Dermis microvascular lymphatic vessel endothelial cell (primary cell): ENCODE measurements around the gene KIRREL2. TPM values are rescaled to one million over a fixed set of nuclear protein-coding genes. Genes with fewer than 3 reads are reported as not detected.
"Not testable (repeated sequence)": the region's sequence is repeated elsewhere in the genome, so short reads cannot be mapped to it uniquely, and the experiment has no call there.

Experiments used
- DNase-seq, 2 donors: peaks; one replicate each; pipeline versions ENCODE4 v3.0.0 to v3.0.0-alpha.2; 2010; ENCODE audit warnings: low read depth in 2 of 2
- total RNA-seq: library from RNA; depleted of rRNA; stranded (reverse); fragments of >200 nt; gene quantifications from 2 replicates; pipeline ENCODE4 v1.2.1, GENCODE V29; 2014

KIRREL2 gene
- not detected in 2 replicates for total RNA-seq

DNA sequence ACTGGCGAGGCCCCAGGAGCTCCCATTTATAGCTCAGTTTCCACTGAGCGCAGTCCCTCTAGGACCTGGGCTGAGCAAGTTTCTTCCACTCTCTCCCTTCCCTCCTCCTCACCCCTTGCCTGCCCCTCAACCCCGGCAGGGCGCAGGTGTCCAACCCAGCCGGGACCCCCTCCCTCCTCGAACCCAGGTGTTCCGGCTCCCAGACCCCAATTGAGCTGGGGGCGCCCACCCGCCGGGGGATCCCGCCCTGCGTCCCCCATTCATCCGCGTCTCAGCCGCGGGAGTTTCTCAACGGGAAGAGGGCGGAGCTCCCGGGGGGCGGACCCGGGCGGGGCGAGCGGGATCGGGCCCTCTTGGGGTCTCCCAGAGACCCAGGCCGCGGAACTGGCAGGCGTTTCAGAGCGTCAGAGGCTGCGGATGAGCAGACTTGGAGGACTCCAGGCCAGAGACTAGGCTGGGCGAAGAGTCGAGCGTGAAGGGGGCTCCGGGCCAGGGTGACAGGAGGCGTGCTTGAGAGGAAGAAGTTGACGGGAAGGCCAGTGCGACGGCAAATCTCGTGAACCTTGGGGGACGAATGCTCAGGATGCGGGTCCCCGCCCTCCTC lies at the start of gene KIRREL2:
Gene KIRREL2 (plus strand): TSS at position 366 of the 604 bp plus-strand sequence. CDS start 209 bp downstream, at position 575.
- DNase-seq: no peak

DNA sequence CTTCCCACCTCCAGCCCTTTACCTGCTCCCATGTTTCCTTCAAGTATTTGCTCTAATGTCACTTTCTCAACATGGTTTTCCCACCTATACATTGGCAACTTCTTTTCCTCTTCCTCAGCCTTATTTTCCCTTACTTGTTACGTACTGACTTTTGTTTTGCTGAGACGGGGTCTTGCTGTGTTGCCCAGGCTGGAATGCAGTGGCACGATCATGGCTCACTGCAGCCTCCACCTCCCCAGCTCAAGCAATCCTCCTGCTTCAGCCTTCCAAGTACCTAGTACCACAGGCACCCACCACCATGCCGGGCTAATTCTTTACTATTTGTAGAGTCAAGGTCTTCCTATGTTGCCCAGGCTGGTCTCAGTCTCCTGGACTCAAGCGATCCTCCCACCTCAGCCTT lies 49.1 kb upstream of the KIRREL2 start:
- DNase-seq: no peak

DNA sequence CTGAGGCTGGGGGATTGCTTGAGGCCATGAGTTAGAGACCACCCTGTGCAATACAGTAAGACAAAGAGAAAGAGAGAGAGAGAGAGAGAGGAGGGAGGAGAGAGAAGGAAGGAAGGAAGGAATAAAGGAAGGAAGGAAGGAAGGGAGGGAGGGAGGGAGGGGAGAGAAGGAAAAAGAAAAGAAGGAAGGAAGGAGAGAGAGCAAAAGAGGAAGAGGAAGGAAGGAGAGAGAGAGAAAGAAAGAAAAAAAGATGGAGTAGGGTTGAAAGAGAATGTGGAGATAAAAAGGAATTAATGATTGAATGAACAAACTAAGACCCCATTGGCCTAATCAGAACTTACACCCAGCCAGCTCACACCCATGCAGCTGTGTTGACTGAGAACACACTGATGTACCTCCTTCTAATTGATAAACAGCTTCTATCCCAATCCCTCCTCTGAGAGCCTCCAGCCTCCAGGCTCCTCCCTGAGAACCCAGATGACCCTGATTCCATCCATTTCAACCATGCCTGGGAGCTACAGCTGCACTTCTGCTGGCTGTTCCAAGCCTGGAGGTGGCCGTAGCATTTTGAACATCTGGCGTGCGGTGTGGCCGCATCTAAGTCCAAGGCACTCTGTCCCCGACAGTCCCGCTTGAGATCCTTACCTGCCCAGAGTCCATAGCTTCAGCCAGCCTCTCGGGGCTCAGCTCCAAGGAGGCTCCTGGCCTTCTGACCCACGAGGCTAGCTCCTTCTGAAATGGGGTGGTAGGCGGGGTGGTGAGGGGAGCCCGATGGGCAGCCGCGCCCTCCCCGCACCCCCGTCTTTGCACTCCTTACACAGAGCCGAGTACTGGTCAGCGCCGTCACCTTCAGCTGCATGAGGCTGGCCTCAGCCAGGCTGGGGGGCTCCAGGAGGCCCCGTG lies 45.1 kb upstream of the KIRREL2 start:
- DNase-seq: no peak

DNA sequence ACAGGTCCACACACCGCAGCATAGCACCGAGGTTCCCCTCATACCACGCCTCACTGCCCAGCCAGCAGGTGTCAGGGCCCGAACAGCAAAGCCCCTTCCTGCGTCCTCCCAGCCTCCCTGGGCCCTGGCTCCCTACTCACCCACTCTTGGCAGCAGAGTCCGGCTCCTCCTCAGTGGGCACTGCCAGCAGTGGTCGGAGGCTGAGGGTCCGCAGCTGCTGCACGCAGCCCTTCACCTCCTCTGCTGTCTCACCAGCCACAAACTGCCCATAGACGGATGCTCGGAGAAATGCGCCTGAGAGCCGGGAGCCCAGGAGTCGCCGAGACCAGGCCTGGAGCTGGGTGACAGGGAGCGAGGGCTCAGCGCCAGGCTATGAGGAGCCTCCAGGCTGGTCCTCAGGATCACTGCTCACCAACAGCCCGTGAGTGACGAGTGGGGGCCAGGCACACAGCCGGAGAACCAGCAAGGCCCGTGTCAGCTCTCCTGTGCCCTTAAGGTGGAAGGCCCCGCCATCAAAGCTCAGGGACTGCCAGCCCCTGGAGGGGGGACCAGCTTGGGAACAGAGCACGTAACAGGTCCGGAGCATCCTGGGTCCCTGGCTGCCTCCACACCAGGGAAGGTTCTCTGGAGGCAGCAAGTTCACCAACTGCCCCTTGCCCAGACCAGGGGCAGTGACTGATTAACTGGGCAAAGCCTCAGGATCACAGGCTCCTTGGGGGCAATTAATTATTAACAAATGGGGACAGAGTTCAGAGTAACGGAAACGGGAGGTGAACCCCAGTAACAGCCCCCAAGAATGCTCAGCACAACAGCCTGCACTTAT lies 44.3 kb upstream of the KIRREL2 start, which contains the start of gene PRODH2:
Gene PRODH2 (minus strand): TSS at position 626 of the 823 bp plus-strand sequence. CDS start 40 bp downstream, at position 586.
- DNase-seq: no peak

DNA sequence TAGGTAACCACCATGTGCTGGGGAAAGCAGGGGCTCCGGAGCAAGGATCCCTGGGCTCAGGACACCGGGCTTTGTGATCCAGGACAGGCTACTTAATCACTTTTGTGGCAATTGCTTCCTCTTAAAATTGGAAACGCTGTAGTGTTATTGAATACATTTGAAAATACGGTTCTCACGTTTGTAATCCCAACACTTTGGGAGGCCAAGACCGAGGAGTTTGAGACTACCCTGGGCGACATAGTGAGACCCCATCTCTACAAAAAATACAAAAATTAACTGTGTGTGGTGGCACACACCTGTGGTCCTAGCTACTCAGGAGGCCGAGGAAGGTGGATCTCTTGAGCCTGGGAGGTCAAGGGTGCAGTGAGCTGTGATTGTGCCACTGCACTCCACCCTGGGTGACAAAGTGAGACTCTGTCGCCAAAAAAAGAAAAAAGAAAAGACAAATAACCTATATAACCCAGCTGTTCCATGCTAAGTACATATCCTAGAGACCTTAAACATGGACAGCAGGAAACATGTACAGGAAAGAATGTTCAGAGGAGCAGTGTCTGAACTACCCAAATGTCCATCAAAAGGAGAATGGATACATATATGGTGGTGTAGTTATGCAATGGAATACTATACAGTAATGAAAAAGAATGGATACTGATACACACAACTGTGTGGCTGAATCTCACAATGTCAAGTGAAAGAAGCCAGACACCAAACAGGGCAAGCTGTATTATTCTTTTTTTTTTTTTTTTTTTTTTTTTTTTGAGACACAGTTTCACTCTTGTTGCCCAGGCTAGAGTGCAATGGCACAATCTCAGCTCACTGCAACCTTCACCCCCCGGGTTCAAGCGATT lies 43.4 kb upstream of the KIRREL2 start:
- DNase-seq: no peak

DNA sequence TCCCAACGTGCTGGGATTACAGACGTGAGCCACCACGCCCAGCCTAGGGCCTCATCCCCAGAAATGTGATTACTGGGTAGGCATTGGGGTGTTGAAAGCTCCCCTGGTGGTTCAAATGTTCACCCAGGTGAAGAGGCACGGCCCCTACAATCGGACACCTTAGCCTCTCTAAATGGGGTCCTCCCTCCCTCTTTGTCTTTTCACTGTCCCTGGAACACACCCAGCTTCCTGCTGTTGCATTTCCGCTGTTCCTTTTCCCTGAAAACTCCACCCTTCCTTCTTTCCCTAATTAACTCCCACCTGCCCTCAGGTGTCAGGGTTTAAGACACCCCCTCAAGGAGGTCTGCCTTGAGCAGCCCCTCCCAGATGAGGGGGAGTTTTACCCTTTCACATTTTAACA lies 40.4 kb upstream of the KIRREL2 start:
- no peak for DNase-seq

DNA sequence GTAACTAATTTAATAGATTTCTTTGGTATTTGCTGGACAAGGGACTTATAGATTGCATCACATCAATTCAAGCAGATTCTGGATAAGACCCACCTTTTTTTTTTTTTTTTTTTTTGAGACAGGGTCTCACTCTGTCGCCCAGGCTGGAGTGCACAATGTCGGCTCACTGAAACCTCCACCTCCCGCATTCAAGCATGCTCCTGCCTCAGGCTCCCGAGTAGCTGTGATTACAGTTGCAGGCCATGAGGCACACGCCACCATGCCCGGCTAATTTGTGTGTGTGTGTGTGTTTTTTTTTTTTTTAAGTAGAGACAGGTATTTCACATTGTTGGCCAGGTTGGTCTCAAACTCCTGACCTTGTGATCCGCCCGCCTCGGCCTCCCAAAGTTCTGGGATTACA lies 39.9 kb upstream of the KIRREL2 start:
- no peak for DNase-seq

DNA sequence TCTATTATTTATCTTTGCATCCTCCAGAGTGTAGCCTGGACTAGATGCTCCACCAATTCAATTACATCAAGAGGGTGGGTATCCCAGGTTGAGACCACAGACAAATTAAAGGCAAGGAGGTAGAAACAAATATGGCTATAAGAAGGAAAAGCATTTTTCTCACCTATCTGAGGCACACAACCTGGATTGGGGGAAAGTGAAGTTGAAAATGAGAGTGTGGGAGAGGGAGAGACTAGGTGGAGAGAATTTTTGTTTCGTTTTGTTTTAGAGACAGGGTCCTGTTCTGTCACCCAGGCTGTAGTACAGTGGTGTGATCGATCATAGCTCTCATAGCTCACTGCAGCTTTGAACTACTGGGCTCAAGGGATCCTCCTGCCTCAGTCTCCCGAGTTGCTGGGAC lies 38.3 kb upstream of the KIRREL2 start:
- no peak for DNase-seq

DNA sequence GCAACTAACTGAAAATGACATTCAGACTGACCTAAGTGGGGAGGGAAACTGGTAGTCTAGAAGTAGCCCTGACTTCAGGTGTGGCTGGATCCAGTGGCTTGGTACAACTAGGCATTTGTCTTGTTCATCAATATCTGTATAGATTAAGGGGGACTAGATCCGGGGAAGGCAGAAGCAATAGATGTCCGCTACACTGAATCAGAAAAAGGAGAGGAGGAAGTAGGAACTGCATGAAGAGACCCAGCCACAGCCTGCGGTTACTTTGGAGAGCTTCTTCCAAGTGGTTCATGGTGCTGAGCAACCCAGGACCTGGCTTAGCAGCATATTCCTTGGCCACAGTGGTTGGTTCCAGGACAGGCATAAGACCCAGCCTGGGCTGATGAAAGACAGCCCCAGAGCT lies 34.1 kb upstream of the KIRREL2 start:
- DNase-seq: no peak

DNA sequence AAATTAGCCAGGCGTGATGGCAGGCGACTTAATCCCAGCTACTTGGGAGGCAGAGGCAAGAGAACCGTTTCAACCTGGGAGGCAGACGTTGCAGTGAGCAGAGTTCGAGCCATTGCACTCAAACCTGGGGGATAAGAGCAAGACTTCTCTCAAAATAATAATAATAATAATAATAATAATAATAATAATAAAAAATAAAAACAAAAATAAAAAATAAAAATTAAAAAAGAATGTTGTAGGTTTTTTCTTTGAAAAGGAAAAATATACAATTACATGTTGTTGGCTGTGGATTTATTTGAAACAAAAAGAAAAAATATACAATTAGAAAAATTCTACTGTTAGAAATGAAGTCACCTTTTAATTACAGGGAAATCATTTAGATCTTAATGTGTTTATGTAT lies 32.6 kb upstream of the KIRREL2 start:
- DNase-seq: no peak

DNA sequence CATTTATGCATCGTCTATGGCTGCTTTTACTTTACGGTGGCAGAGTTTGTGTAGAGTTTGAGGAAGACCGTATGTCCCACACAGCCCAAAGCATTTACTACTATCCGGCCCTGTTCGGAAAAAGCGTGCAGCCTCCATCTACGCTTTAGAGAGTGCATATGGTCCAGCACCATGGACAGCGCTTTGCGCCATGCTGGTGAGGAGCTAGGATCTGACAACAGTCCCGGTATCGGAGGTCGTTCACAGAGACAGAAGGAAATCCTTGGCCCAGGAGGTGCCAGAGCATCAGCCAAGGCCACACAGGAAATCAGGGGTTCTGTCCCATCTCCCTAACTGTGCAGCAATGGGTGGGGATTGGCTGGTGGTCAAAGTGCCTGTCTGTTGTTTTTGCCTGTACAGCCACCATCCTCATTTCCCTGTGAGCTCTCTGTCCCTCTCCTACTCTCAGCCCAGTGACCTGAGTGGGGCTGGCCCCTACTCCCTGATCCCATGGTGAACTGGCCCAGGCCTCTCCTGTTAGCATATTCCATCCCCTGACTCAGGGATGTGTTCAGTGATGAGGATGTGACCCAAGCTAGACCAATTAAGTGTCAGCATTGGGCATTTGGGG lies 27.9 kb upstream of the KIRREL2 start:
- DNase-seq: peak; percentile 47 to 66

DNA sequence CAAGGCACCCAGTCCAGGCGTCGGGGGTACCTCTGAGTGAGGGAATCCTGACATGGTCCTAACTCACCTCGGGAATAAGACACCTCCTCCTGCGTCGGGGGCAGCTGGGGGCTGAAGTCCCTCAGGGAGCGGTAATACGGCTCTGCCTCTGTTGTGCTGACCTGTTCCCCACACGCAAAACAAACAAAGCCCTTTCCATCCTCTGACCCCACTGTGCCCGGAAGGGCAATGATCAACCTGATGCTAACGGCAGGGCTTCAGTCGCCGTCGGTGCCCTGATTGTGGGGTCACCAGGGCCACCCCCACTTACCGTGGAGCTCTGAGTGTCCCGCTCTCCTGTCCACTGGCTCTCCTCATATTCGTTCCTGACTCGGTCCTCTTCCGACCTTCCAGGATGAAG lies 25.7 kb upstream of the KIRREL2 start:
- no peak for DNase-seq

DNA sequence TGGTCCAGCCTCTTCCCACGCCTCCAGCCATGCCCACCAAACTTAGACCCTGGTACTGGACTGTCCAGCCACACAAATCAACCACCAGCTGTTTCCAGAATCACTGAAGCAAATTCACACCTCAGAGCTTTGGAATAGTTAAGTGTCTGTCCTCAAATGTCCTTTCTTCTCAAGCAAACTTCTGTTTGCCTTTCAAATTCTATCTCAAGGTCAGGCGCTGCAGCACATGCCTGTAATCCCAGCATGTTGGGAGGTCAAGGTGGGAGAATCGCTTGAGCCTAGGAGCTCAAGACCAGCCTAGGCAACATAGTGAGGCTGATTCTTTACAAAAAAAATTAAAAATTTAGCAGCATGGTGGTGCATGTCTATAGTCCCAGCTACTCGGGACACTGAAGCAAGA lies 24.7 kb upstream of the KIRREL2 start:
- no peak for DNase-seq

DNA sequence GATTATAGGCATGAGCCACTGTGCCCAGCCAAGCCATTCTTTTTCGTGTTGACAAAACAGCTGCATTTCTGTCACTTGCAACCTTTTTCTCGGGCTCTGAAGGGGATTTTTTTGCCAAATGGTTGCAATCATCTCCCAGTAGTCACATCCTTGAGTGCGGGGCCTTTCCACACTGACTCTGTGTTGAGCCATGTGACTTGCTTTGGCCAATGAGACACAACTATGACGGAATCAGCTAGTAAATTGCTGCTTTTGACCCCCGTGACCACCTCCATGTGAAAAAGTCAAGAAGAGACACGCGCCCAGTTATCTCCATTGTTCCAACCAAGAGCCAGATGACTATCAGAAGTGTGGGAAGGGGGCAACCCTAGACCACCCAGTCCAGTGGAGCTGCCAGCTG lies 22.7 kb upstream of the KIRREL2 start:
- no peak for DNase-seq

DNA sequence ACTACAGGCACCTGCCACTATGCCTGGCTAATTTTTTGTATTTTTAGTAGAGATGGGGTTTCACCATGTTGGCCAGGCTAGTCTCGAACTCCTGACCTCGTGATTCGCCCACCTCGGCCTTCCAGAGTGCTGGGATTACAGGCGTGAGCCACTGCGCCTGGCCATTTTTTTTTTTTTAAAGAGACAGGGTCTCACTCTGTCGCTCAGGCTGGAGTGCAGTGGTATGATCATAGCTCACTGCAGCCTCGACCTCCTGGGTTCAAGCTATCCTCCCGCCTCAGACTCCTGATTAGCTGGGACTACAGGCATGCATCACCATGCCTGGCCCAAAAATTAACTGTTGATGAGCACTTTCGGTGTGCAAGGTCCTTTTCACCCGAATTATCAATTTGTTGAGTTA lies 20.6 kb upstream of the KIRREL2 start:
- DNase-seq: not testable (repeated sequence)

DNA sequence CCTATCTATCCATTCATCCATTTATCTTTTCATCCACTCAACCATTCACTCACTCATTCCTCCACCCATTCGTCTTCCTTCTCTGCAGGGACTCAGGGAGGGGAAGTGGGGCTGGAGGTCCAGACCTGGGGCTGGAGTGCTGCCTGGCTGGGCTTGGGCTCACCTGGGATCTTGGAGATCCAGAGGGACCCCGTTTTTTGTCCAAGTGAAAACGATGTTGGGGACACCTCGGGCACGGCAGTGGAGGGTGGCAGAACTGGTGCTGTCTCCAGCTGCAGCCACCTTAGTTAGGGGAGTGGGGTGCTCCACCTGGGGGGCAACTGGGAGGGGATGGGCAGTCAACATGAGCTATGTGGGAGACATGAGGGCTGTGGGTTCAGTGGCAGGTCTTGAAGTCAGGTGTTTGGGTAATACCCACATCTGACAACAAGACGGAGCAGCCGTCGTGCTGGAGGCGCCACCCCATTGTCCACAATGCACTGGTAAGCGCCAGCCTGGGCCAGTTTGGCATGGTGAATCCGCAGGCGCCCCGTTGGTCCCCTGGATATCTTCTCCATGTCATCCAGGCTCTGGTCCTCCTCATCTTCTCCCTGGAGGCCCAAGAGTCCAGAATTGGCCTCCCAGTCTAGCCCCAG lies 14.6 kb upstream of the KIRREL2 start:
- no peak for DNase-seq

DNA sequence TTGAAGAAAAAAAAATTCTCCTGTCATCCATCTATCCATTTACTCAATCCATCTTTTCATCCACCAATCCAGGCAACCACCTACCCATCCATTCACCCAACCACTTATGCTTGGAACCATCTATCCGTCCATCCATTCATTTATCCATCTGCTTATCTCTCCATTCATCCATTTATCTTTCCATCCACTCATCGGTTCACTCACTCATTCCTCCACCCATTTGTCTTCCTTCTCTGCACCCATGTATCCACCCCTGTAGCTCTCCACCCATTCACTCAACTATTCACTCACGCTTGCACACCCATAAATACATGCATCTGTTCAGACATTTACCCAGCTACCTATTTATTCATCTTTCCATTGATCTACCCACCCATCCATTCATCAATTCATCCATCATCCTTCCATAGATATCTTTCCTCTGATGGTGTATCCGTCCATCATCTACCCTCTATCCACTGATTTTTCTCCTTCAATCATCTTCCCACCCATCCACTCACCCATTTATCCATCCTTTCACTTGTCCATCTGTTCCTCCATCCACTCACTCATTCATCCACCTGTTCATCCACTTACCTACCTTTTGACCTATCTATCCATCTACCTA lies 13.9 kb upstream of the KIRREL2 start:
- no peak for DNase-seq

DNA sequence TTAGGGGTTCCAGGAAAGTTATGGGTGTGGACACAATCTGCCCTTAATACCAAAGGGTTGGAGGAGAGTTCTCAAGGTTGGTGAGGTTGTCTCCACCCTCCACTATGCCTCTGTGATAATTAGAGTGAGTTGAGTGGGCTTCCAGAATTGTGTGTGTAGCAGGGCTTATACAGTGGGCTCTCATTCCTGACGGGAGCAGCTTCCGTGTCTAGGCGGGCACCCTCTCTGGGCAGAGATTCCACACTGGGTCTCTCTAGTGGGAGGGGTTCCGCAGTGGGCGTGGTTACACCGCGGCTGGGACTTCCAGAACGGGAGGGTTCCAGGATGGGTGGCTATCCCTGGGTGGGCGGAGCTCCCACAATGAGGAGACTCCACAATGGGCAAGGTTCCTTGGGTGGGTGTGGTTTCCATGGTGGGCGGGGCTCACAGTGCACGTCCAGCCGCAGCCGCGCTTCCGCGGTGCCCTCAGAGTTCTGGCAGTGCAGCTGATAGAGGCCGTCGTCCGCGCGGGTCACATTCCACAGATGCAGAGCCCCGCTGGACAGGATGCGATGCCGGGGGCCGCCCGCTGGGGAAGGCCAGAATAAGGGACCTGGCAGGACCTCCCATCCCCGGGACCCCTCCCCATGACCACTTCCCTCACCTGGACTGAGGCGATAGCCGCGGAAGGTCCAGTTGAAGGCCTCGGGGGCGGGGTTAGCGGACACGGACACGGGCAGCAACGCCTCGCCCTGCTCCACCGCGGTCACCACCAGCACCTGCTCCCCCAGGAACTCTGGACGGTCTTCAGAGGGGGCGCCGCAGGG lies 12.8 kb upstream of the KIRREL2 start:
- DNase-seq: no peak
